ENCODE data around the gene HOXA13.

- TF ChIP-seq SIN3A (IDR thresholded peaks at IDR 0.05; ENCODE audit: low read depth, low read length) (no peak), SP1 (IDR thresholded peaks at IDR 0.05; ENCODE audit: low read depth, low read length) (no peak), ESRRA (IDR thresholded peaks at IDR 0.05; ENCODE audit: low read length) (no peak), POLR2AphosphoS5 (IDR thresholded peaks at IDR 0.05; ENCODE audit: low read length) (no peak), CTCF (IDR thresholded peaks at IDR 0.05 in 2 of 3, conservative IDR thresholded peaks at IDR 0.05 in 1 of 3; ENCODE audit: control insufficient read depth in 2 of 3, extremely low read depth in 1 of 3, insufficient read depth in 1 of 3, low read depth in 3 of 3, low read length in 3 of 3) (no peak), BHLHE40 (IDR thresholded peaks at IDR 0.05; ENCODE audit: borderline replicate concordance in 1 of 2, low read depth in 2 of 2, low read length in 1 of 2) (no peak), NFYA (IDR thresholded peaks at IDR 0.05; ENCODE audit: borderline replicate concordance, low read depth, low read length) (no peak), TAF1 (IDR thresholded peaks at IDR 0.05; ENCODE audit: borderline replicate concordance, low read depth, low read length) (no peak), RAD21 (IDR thresholded peaks at IDR 0.05; ENCODE audit: insufficient read depth, low read depth, low read length) (no peak)
Observed at GRCh38 chr7:27212497-27213432, 12.9 kb upstream of the HOXA13 start.
